NCI-H2196 treated with DMSO at 0.1 percent for 48 hours (cell line): ENCODE measurements around the gene TFCP2L1.
"Not testable (repeated sequence)": the region's sequence is repeated elsewhere in the genome, so short reads cannot be mapped to it uniquely, and the experiment has no call there.

Experiments
- DNase-seq: peaks from one replicate; lab custom pipeline; 2025; ENCODE audit not compliant: unreplicated experiment; lab: John Stamatoyannopoulos, UW

Gene TFCP2L1

DNA sequence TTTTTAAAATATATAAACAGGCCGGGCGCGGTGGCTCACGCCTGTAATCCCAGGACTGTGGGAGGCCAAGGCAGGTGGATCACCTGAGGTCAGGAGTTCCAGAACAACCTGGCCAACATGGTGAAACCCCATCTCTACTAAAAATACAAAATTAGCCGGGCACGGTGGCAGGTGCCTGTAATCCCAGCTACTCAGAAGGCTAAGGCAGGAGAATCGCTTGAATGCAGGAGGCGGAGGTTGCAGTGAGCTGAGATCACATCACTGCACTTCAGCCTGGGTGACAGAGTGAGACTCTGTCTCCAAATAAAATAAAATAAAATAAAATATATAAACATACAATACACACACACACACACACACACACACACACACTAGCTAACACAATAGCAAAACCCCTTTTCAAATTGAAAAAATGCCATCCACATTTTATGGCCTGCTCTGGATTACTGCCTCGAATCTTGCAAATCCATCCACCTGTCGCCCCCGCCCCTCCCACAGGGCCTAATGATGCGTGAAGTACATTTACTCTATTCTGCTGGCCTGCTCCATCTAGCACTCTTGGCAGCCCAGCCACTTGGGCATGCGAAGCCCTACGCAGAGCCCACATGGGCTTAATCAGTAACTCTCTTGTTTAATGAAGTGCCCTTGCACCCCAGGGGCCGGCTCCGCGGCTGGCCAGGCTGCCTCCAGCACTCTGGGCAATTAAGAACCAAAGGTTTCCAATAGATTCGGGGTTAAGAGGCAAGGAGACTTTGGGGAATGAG is 57.4 kb downstream of the TFCP2L1 start:
- DNase-seq = peak; percentile 66

DNA sequence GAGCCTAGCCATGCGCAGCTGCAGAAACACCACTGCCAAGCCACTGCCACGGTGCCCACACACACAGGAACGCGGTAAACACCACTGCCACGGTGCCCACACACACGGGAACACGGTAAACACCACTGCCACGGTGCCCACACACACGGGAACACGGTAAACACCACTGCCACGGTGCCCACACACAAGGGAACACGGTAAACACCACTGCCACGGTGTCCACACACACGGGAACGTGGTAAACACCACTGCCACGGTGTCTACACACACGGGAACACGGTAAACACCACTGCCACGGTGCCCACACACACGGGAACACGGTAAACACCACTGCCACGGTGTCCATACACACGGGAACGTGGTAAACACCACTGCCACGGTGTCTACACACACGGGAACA is 59.3 kb downstream of the TFCP2L1 start:
- not testable (repeated sequence) for DNase-seq

DNA sequence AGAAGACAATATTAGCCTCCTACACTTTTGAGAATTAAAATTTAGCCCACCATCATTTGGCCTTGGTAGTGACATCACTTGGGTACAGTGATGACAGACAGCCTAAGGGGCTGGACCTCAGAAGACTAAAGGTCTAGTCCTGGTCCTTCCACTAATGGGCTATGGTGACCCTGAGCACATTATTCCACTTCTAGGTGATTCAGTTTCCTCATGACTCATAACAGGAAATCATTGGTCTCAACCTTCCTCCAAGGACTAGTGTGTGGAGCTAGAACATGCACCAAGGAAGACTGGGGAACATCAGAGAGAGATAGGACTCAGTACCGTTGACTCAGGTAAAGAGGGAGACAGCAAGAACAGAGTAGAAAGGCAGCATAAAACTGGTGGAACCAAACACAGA is 64.0 kb downstream of the TFCP2L1 start:
- DNase-seq = no peak

DNA sequence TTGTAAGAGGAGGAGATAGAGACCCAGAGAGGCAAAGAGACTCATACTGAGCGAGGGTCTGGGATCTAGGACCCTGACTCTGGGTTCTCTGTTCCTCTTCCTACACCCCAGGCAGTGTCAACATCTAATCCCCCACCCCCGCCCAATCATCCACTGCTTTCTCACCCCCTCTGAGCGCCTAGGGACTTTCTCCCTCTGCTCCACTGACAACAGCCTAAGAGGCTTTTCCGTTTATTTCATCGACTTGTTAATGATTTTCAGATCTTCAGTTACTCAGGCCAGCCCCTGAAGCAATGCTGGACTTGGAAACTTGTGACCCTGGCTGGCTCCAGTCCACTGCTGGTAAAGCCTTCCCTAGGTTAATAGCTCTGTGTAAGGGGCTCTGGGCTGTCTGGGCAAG is 65.1 kb downstream of the TFCP2L1 start:
- no peak for DNase-seq

DNA sequence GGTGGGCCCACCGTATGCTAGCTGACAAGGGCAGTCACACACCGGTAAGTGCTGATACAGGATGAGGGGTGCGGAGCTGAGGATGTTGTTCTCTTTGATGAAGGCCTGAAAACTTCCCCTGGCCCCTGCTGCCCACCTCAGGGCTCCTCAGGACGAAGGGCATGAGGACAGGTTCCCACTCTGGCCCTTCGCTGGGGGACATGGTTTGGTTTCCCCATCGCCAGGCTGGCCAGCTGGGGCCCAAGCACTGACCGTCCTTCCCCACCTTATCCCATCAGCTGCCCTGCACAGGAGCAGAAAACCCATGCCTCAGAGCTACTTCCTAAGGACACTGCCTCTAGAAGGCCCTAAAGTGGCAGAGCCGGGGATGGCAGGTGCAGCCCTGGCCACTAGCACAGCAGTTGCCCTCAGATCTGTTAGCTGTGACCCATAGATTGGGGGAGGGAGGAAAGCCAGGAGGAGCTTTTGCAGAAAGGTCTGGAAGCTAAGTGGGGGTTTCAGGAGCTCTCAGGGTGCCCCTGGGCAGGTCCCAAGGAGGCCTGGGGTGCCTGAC is 66.5 kb downstream of the TFCP2L1 start:
- DNase-seq = no peak

DNA sequence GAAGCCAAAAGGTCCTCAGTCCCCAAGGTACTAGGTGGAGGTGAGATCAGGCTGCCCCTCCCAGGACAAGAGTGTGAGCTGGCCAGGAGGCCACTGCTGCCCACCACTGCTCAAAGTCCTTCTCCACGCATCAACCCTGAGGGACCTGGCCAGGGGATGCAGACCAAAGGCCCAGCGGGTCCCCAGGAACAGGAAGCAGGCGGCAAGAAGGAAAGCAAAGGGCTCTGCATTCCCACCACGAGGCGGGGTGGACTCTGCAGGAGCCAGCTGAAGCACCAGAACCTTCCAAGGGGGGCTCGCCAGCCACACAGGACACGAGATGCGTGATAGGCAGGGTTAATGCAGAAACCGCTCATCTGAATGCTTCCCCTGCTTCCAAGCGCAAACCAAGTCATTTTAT is 67.4 kb downstream of the TFCP2L1 start:
- DNase-seq = no peak

DNA sequence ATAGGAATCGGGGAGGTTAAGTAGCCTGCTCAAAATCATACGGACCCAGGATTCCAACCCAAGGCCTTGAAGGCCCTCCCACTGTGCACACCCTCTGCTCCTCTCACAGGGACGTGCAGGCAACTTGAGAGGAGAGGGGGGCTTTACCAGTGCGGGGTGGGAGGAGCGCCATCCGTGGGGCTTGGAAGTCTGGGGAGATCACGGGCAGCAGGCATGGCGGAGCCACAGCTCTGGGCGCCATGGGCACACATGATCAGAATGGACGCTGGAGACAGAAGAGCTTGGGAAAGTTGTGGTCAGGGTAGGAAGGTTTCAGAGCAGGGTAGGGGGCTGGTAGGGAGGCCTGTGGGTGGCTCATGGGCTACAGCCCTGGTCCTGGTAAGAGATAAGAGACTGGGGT is 70.7 kb downstream of the TFCP2L1 start:
- no peak for DNase-seq

DNA sequence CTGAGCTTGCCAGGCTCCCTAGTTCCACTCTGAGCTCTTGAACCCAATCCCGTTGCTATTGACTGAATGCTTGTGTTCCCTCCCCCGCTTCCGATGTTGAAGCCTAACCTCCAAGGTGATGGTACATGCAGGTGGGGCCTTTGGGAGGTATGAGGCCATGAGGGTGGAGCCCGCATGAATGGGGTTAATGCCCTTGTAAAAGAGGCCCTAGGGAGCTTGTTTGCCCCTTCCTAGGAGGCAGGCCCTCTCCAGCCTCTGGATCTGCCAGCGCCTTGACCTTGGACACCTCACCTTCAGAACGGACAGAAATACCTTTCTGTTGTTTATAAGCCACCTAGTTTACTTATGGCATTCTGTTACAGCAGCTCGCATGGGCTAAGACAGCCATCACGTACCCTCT is 71.6 kb downstream of the TFCP2L1 start:
- no peak for DNase-seq

DNA sequence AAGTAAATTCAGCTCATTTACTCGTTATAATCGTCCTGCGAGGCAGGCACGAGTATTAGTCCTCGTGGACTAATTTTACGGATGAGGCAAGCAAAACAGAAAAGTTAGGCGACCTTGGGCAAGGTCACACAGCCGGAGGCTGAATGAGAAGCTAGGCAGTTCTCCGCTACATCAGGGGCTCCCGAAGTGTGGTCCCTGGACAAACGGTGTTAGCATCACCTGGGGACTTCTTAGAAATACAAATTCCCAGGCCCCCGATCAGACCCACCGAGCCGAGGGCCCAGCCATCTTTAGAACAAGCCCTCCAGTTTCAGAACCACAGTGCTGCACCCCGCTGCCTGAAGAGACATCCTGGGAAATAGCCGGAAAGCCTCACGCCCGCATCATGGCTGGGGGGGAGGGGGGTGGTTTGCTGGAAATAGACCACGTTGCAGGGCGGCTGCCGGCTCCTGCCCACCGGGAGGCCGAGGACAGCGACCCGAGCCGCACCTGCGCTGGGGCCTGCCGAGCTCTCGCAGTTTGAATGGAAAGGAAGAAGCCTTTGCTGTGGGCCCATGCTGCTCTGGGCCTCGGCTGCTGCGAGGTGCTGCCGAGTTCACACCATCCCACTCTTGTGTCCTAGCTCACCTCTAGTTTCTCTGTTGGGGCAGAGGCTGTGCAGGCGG is 72.2 kb downstream of the TFCP2L1 start:
- DNase-seq = no peak

DNA sequence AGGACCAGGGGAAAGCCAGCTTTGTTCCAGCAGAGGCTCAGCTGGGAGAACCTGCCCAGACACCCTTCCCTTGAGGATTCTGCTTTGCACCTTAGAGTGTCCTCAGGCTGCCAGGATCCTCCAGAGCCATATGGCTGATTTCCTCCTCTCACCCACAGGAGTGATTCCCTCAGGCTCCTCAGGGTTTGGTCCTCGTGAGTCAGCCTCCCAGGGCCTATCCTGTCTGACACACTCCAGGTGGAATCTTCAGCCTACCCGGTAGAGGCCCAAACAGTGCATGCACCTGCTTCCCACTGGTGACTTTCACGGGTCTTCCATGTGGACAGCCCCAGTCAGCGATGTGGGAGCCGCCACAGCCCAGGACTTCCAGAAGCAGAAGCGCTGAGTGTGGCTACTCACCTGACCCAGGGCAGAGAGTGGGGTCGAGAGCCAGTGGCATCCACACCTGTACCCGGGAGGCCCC is 73.3 kb downstream of the TFCP2L1 start:
- DNase-seq = no peak

DNA sequence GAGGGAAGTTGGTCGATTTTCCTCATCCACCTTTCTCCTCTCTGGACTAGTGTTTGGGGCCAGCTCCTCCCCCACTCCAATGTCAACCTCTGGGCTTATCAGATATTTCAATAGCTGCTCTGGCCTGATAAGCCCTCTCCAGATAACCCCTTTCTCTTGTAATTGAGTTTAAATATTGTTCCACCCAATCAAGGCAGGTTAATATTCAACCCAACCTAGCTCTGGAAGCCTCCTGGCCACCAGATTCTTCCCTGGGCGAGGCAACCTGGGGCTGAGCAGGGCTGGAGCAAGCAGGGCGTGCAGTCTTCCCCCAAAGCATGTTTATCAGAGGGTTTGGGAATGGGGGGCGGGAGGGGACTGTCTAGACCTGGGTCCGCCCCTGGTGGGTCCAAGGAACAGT is 73.8 kb downstream of the TFCP2L1 start:
- DNase-seq = no peak

DNA sequence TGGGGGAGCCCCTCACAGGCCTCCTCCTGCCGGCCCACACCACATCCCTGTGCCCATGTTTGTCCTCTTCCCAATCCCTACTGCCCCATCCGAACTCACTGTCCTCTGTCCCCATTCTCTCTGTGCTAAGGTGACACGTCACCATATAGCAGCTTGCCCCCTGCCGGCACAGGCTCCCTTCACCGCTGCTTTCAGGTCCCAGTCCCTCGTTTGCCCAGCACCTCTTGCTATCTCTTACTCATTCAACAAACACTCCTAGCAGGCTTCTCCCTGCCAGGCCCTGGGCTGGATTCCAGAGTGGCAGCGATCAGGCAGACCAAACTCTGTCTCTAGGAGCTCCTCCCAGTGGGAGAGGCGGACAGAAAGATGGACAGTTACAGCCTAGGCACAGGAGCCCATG is 74.3 kb downstream of the TFCP2L1 start:
- DNase-seq = no peak

DNA sequence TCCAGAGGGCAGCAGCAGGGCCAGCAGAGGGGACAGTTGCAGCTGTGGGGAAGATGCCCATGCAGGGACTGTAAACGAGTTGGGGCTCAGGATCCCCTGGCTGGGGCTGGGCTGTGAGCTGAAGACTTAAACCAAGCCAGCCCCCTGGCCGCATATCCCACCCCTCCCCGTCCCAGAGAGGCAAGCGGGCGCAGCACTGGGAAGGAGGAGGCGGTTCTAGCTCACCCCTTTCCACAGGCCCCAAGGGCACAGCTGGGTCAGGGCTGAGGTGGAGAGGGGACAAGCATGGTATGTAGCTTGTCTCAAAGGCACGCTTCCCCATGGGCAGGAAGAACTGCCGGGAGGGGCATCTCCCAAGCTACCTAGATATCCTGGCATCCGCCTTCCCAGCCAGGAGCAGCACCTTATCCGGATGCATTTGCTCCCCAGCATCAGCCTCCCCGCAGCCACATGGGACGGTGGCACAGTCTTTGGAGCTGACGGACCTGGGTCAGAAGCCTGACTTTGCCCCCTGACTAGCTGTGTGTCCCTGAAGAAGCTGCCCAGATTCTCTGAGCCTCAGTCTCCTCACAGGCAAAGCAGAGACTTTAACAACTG is 75.9 kb downstream of the TFCP2L1 start:
- no peak for DNase-seq

DNA sequence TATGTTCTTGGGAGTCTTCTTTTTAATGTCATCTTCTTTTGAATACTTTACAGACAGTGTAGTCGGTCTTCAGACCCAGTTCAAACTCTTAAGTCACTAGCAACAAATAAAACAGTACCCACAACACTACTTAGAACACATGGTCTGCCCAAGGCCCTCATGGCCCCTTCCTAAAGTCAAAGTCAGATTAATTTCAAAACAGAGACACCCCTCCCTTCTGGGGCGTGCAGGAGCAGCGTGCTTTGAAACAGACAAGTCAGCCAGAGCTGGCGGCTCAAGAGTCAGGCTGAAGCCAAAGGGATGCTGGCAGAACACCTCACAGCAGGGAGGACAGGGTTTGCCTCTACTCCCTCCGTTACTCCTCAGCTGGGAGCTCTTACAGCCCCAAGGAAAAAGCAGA is 77.5 kb downstream of the TFCP2L1 start:
- DNase-seq = no peak

DNA sequence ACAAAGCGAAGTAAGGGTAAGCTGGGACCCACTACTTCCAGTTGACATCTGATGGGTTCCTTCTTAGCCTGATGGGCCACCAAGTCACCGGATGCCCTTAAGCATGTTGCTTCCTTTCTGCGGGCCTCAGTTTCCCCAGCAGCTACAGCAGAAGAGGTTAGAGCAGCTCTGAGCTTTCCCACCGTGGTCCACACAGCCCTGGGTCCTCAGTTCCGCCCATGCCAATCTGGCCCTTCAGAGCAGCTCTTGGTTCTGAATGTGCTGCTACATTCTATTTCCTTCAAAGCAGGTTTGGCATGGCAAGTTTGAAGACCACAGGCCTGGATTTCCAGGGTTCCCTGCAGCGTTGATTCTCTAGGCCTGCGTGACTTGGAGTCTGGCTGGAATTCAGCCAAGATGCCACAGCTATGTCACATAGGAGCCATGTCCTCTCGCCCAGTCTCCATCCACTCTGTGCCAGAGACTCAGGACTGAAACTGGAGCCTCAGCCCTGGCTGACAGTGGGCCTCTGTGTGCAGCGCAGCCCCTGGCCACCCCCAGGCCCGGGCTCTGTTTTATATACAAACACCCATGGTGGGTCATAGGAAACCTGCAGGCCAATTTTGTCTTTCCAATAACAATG is 79.6 kb downstream of the TFCP2L1 start:
- DNase-seq = no peak

DNA sequence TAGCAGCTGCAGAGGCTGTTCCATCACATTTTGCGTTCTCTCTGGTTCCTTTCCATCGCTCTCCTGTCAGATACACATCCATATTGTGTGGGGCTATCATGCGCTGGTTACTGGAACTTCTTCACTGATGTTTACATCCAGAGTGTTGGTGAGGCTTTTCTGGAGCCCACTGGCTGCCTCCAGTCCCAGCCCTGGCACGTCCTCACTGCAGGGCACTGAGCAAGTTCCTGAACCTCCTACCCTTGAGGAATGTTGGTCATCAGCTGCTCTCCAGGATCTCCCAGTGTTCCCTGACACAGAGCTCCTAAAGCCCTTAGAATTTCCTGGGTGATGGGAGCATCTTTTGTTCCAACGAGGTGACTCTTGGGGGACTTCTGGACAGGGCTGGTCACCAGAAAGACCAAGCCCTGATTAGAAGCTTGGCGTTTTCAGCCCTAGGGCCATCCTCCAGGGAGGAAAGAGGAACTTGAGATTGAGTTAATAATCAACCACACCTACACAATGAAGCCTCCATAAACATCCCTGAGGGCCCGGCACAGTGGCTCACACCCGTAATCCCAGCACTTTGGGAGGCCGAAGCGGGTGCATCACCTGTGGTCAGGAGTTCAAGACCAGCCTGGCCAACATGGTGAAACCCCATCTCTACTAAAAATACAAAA is 81.3 kb downstream of the TFCP2L1 start:
- DNase-seq = no peak

DNA sequence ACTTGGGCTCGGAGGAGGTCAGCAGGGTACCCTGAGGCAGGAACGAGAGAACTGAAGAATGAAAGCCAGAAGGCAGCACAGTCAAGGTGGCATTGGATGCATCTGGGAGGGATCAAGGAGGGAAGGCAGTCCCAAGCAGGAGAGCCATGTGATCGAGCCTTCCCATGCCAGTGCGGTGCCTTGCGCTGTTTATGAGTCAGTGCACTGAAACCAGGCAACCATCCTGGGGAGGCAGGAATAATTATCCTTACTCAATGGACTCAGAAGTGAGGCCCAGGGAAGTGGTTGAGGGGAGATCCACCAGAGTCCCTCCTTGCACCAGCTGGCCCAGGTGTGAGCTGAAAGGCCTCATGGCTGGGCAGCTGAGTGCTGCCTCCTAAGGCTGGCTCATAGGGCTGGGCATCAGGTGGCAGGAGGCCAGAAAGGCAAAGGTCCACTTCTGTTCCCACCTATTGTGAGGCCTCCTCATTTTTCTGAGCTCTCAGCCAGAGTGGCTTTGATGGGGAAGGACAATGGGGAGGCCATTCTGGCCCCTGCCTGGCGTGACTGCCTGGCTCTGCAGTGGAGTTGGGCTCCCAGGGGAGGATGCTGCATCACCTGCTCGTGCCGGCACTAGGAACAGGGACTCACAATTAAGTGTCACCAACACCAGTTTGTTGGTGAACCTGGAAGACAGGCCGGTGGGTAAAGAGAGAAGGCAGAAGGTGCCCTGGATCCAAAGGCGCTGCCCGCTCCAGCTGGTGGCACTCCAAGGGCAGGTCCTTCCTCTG is 82.3 kb downstream of the TFCP2L1 start:
- DNase-seq = peak; percentile 62

DNA sequence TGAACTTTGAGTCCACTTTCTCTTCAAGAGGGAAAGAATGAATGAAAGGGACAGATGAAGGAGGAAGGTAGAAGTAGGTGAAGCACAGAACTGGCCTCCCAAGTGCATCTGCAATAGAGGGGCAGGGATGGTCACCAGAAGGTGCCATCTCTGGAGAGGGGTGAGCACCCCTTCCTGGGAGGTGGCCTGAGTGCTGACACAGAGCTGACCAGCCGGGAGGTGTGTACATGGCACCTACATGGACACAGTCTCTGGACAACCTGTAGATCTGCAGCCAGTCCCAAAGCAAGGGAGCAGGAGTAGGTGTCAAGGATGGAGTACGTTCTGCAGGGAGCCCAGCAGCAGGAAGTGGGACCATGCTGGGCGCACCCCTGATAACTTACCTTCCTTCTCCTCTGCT is 83.2 kb downstream of the TFCP2L1 start:
- DNase-seq = no peak

DNA sequence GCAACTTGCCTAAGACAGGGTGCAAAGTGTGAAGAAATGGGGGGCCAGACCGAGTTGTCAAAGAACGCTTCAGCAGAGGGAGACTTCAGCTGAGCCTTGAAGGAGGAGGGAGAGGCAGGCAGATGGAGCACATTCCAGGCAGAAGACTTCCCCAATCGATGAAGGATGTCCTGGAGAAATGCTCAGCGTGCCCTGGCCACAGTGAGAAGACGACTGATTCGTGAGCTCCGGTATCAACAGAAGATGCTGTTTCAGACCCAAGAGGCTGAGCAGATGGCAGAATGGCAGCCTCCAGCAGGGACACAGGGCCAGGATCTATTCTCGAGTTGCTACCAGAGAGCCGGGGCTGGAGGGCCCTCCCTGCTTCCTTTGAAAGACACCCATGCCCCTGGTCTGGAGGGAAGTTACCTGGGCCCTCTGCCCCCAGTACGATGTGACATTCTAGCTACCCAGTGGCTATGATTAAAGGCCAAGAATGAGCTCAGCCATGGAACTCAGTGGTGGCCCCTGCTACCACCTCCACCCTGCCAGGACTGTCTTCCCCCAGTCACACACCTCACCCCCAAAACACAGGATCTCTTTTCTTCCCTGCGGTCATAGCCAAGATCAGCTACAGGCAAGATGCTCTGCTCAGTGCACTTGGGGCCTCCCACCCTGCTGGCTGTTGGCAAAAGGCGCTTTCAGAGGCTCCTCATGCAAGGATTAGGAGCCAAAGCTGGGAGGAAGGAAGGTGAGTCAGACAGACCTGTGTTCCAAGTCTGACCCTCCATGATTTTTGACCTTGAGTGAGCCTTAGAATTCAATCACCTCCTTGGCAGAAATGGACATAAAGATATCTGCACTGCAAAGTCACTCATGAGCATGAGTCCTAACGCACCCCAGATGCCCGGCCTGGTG is 84.3 kb downstream of the TFCP2L1 start:
- no peak for DNase-seq
